GM23338 (cell line): ENCODE data around the gene MAP3K8. TPM values are rescaled to one million over a fixed set of nuclear protein-coding genes. Genes with fewer than 3 reads are reported as not detected.

Experiments
- ATAC-seq: fragments of 200-7000 bp; cut with Tn5 transposase; 3 replicates; pipeline ENCODE4 v1.9.1; 2020
- DNase-seq: peaks from one replicate; pipeline ENCODE4 v3.0.0-alpha.2; 2015; ENCODE audit warnings: low spot score
- H2AFZ ChIP-seq: fragments of 200-600 bp; sonication (generic); 2 replicates; pipeline ENCODE4 v1.8.0; 2016; ENCODE audit warnings: antibody characterized with exemption, mild to moderate bottlenecking, moderate library complexity
- H3F3A ChIP-seq: fragments of 200-600 bp; sonication (generic); replicated peaks from 2 replicates; pipeline ENCODE4 v1.8.0; 2017; ENCODE audit warnings: antibody characterized with exemption, mixed run types, low read depth
- H3K27ac ChIP-seq: fragments of 200-600 bp; sonication (generic); 2 replicates; pipeline ENCODE4 v1.6.1; 2016; ENCODE audit warnings: low read depth
- H3K27me3 ChIP-seq: fragments of 200-600 bp; sonication (generic); 2 replicates; pipeline ENCODE4 v1.8.0; 2016; ENCODE audit warnings: mild to moderate bottlenecking, mixed run types, moderate library complexity; ENCODE audit not compliant: insufficient read depth
- H3K36me3 ChIP-seq: fragments of 200-600 bp; sonication (generic); 2 replicates; pipeline ENCODE4 v1.8.0; 2016; ENCODE audit warnings: mild to moderate bottlenecking; ENCODE audit not compliant: insufficient read depth
- H3K4me1 ChIP-seq: fragments of 200-600 bp; sonication (generic); 2 replicates; pipeline ENCODE4 v1.8.0; 2016; ENCODE audit warnings: mild to moderate bottlenecking, moderate library complexity; ENCODE audit not compliant: insufficient read depth
- H3K4me2 ChIP-seq: fragments of 200-600 bp; sonication (generic); 2 replicates; pipeline ENCODE4 v1.7.1; 2017; ENCODE audit warnings: mixed run types
- H3K4me3 ChIP-seq: fragments of 200-600 bp; sonication (generic); 2 replicates; pipeline ENCODE4 v1.6.1; 2016; ENCODE audit warnings: mixed run types
- H3K79me2 ChIP-seq: fragments of 200-600 bp; sonication (generic); replicated peaks from 2 replicates; pipeline ENCODE4 v1.8.0; 2017; ENCODE audit warnings: mild to moderate bottlenecking; ENCODE audit not compliant: insufficient read depth
- H3K9me2 ChIP-seq: fragments of 200-600 bp; sonication (generic); 2 replicates; pipeline ENCODE4 v1.8.0; 2017; ENCODE audit not compliant: insufficient read depth
- H4K20me1 ChIP-seq: fragments of 200-600 bp; sonication (generic); replicated peaks from 2 replicates; pipeline ENCODE4 v1.8.0; 2017; ENCODE audit warnings: mild to moderate bottlenecking; ENCODE audit not compliant: insufficient read depth
- H3K27ac Mint-ChIP-seq: 2 replicates; pipeline ENCODE4 v1.8.0; 2020; ENCODE audit warnings: inconsistent platforms, mild to moderate bottlenecking, moderate library complexity, mixed read lengths
- H3K27me3 Mint-ChIP-seq: 3 replicates; pipeline ENCODE4 v1.8.0; 2022; ENCODE audit warnings: low read depth, mild to moderate bottlenecking, moderate library complexity, mixed read lengths, inconsistent platforms; ENCODE audit not compliant: insufficient read depth, poor library complexity
- H3K36me3 Mint-ChIP-seq: 3 replicates; pipeline ENCODE4 v1.8.0; 2021; ENCODE audit warnings: low read depth, mild to moderate bottlenecking, inconsistent platforms, moderate library complexity, mixed read lengths
- H3K4me1 Mint-ChIP-seq: 3 replicates; pipeline ENCODE4 v1.8.0; 2020; ENCODE audit warnings: mild to moderate bottlenecking, inconsistent platforms, mixed read lengths
- H3K4me3 Mint-ChIP-seq: 3 replicates; pipeline ENCODE4 v1.8.0; 2021; ENCODE audit warnings: moderate library complexity, mild to moderate bottlenecking, inconsistent platforms, mixed read lengths
- H3K9me3 Mint-ChIP-seq: 3 replicates; pipeline ENCODE4 v1.8.0; 2020; ENCODE audit warnings: moderate library complexity, mild to moderate bottlenecking, inconsistent platforms, mixed read lengths
- CTCF ChIP-seq, 2 experiments: fragments of 200-600 bp in 1 of 2; sonication (generic) in 1 of 2; conservative IDR thresholded peaks; 2 replicates each; pipeline versions ENCODE4 v1.5.1 to v1.6.1; 2016 to 2017; ENCODE audit warnings: antibody characterized with exemption in 2 of 2, low read depth in 2 of 2, mild to moderate bottlenecking in 2 of 2, moderate library complexity in 1 of 2
- ETS1 ChIP-seq: IDR thresholded peaks from 2 replicates; pipeline ENCODE4 v1.6.1; 2016; ENCODE audit warnings: antibody characterized with exemption
- POLR2AphosphoS5 ChIP-seq: IDR thresholded peaks from 2 replicates; pipeline ENCODE4 v1.6.1; 2016; ENCODE audit warnings: antibody characterized with exemption, low read depth
- REST ChIP-seq: IDR thresholded peaks from one replicate; pipeline ENCODE4 v1.6.1; 2018; ENCODE audit warnings: antibody characterized with exemption; ENCODE audit not compliant: unreplicated experiment
- ZNF114 ChIP-seq: fragments of 250-450 bp; sonication (Bioruptor Pico); IDR thresholded peaks from 2 replicates; pipeline ENCODE4 v1.5.0; 2020; ENCODE audit warnings: mild to moderate bottlenecking, moderate library complexity
- ZNF462 ChIP-seq: fragments of 250-450 bp; sonication (Bioruptor Pico); IDR thresholded peaks from 2 replicates; pipeline ENCODE4 v1.5.0; 2020; ENCODE audit warnings: mild to moderate bottlenecking, moderate library complexity
- polyA plus RNA-seq: library from polyadenylated mRNA; unstranded; fragments of >200 nt; fragmentation: Nextera tagmentation; extraction: Ambion mirVana; gene quantifications from 2 replicates; pipeline ENCODE4 v1.2.1, GENCODE V29; 2016
- total RNA-seq: library from RNA; depleted of rRNA; stranded (reverse); fragments of >200 nt; shearing (Covaris generic); gene quantifications from 2 replicates; pipeline ENCODE4 v1.2.3, GENCODE V29; 2014

Gene MAP3K8
- total and polyA plus RNA-seq, 2 experiments from 2014 or later: 3.5 to 5.0 TPM

- TF ChIP-seq ZNF462 (CRISPR knock-in tag): no peak
- TF ChIP-seq ZNF114: no peak
- TF ChIP-seq POLR2AphosphoS5: no peak
Observed at GRCh38 chr10:30411263-30411662, 22.7 kb upstream of the MAP3K8 start (continued).

- no peaks in the 10 kb centered on the region for H4K20me1 ChIP-seq
- H3K79me2 ChIP-seq: no peaks in the 10 kb centered on the region
- no peak overlapping the region for H3K4me3 ChIP-seq
- no peak overlapping the region for H3K4me2 ChIP-seq
- no peaks in the 10 kb centered on the region for H3K4me1 ChIP-seq
- H3K27me3 ChIP-seq: no peaks in the 10 kb centered on the region
- no peak overlapping the region for H3K27ac ChIP-seq
- H3K9me2 ChIP-seq: no peaks in the 10 kb centered on the region
- H3K4me3 Mint-ChIP-seq: no peak overlapping the region
- H3K4me1 Mint-ChIP-seq: no peaks in the 10 kb centered on the region
- H3K36me3 Mint-ChIP-seq: no peaks in the 10 kb centered on the region
- ATAC-seq (no peak), DNase-seq (no peak)
- no peak overlapping the region for H2AFZ ChIP-seq
- H3K36me3 ChIP-seq: no peaks in the 10 kb centered on the region
- H3F3A ChIP-seq: no peaks in the 10 kb centered on the region
- H3K27me3 Mint-ChIP-seq: peaks cover 1% of the 10 kb centered on the region
- no peaks in the 10 kb centered on the region for H3K9me3 Mint-ChIP-seq
- H3K27ac Mint-ChIP-seq: no peak overlapping the region
- TF ChIP-seq CTCF (conservative IDR thresholded peaks at IDR 0.05; ENCODE audit: low read depth in 2 of 2) (no peak), ETS1 (no peak), REST (no peak)
Observed at GRCh38 chr10:30412901-30413300, 21.1 kb upstream of the MAP3K8 start.
